Keratinocyte (primary cell): ENCODE measurements around the gene SESTD1.

Experiments used
- CTCF ChIP-seq, 3 experiments: IDR thresholded peaks in 1 of 3; conservative IDR thresholded peaks in 1 of 3; optimal IDR thresholded peaks in 1 of 3; 2 replicates in 2 of 3; 3 replicates in 1 of 3; pipeline versions ENCODE3 to v1.5.1; 2011; ENCODE audit warnings: low read length in 3 of 3, mild to moderate bottlenecking in 3 of 3, moderate library complexity in 2 of 3, control low read depth in 1 of 3, inconsistent platforms in 1 of 3; ENCODE audit not compliant: insufficient read depth in 2 of 3; ENCODE audit errors: extremely low read depth in 1 of 3
- EZH2 ChIP-seq: IDR thresholded peaks from one replicate; pipeline ENCODE4 v1.6.1; 2012; ENCODE audit warnings: inconsistent platforms, mild to moderate bottlenecking, low read length, moderate library complexity

- TF ChIP-seq CTCF (optimal IDR thresholded peaks at IDR 0.05 in 1 of 3, IDR thresholded peaks at IDR 0.05 in 1 of 3, conservative IDR thresholded peaks at IDR 0.05 in 1 of 3; ENCODE audit: extremely low read depth in 1 of 3, insufficient read depth in 2 of 3, low read length in 3 of 3) (no peak), EZH2 (no peak)
Measured at GRCh38 chr2:179124282-179124681, 140.3 kb downstream of the SESTD1 start.
